SK-N-MC (cell line): ENCODE data around the gene FARP2.

Experiments used
- EZH2 ChIP-seq: fragments of 200-600 bp; sonication (generic); IDR thresholded peaks from one replicate; pipeline ENCODE4 v1.6.1; 2017; ENCODE audit warnings: antibody characterized with exemption
- FOXP2 ChIP-seq: optimal IDR thresholded peaks from 2 replicates; pipeline ENCODE3; 2011; ENCODE audit warnings: mild to moderate bottlenecking, moderate library complexity; ENCODE audit not compliant: insufficient read depth; ENCODE audit errors: extremely low read length, control extremely low read depth
- POLR2AphosphoS5 ChIP-seq: IDR thresholded peaks from 2 replicates; pipeline ENCODE4 v1.6.1; 2012; ENCODE audit warnings: mild to moderate bottlenecking, low read depth, low read length, borderline replicate concordance

- no peak for TF ChIP-seq POLR2AphosphoS5
- no peak for TF ChIP-seq EZH2
- no peak for TF ChIP-seq FOXP2
These were observed 74.1 kb downstream of the FARP2 start for GRCh38 chr2:241430178-241430577.
